ENCODE results near the gene ZNF442.
"Not testable (repeated sequence)": the region's sequence is repeated elsewhere in the genome, so short reads cannot be mapped to it uniquely, and the experiment has no call there.

Gene ZNF442

GRCh38 chr19:12379732-12380443 lies 14.4 kb upstream of the ZNF442 start:
- no peak for TF ChIP-seq CTCF (IDR thresholded peaks at IDR 0.05; ENCODE audit: borderline replicate concordance, insufficient read depth, low read depth, low read length)
- H3K4me3 ChIP-seq (ENCODE audit: low read depth, low read length): no peak overlapping the region

- TF ChIP-seq CTCF (IDR thresholded peaks at IDR 0.05; ENCODE audit: borderline replicate concordance, insufficient read depth, low read depth, low read length): no peak
- no peak overlapping the region for H3K4me3 ChIP-seq (ENCODE audit: low read depth, low read length)
These were observed 8.5 kb upstream of the ZNF442 start for GRCh38 chr19:12374026-12374425.

- TF ChIP-seq CTCF (IDR thresholded peaks at IDR 0.05; ENCODE audit: borderline replicate concordance, insufficient read depth, low read depth, low read length): no peak
- peak overlapping the region; percentile 62 for H3K4me3 ChIP-seq (ENCODE audit: low read depth, low read length)
These were observed 870 bp downstream of the ZNF442 start for GRCh38 chr19:12364391-12365235.

GRCh38 chr19:12362236-12362635 lies 3.2 kb downstream of the ZNF442 start:
- H3K4me3 ChIP-seq (ENCODE audit: low read depth, low read length): not testable (repeated sequence)

GRCh38 chr19:12353375-12353774 lies 12.1 kb downstream of the ZNF442 start:
- no peak overlapping the region for H3K4me3 ChIP-seq (ENCODE audit: low read depth, low read length)
- TF ChIP-seq CTCF (IDR thresholded peaks at IDR 0.05; ENCODE audit: borderline replicate concordance, insufficient read depth, low read depth, low read length): no peak

- TF ChIP-seq CTCF (IDR thresholded peaks at IDR 0.05; ENCODE audit: borderline replicate concordance, insufficient read depth, low read depth, low read length): no peak
- no peak overlapping the region for H3K4me3 ChIP-seq (ENCODE audit: low read depth, low read length)
These were observed 14.6 kb downstream of the ZNF442 start for GRCh38 chr19:12350890-12351197.

GRCh38 chr19:12350185-12350889 lies 15.1 kb downstream of the ZNF442 start:
- H3K4me3 ChIP-seq (ENCODE audit: low read depth, low read length): no peak overlapping the region
- no peak for TF ChIP-seq CTCF (IDR thresholded peaks at IDR 0.05; ENCODE audit: borderline replicate concordance, insufficient read depth, low read depth, low read length)

All from GM12875 (cell line).